Erythroblast (primary cell): ENCODE results near the gene KRT83.

ENCODE experiments used
- DNase-seq, 2 experiments: peaks; one replicate each; lab custom pipeline; 2025; lab: John Stamatoyannopoulos, UW
- GATA1 ChIP-seq: IDR thresholded peaks from 2 replicates; pipeline ENCODE4 v1.6.1; 2011; ENCODE audit warnings: low read depth, mild to moderate bottlenecking, control low read depth, low read length, moderate library complexity
- POLR2A ChIP-seq: IDR thresholded peaks from 2 replicates; pipeline ENCODE4 v1.6.1; 2011; ENCODE audit warnings: mild to moderate bottlenecking, low read length

KRT83 gene

GRCh38 chr12:52359621-52360061 is 38.4 kb upstream of the KRT83 start:
- TF ChIP-seq POLR2A, result no peak
- TF ChIP-seq GATA1, result no peak
- DNase-seq, result no peak

DNA sequence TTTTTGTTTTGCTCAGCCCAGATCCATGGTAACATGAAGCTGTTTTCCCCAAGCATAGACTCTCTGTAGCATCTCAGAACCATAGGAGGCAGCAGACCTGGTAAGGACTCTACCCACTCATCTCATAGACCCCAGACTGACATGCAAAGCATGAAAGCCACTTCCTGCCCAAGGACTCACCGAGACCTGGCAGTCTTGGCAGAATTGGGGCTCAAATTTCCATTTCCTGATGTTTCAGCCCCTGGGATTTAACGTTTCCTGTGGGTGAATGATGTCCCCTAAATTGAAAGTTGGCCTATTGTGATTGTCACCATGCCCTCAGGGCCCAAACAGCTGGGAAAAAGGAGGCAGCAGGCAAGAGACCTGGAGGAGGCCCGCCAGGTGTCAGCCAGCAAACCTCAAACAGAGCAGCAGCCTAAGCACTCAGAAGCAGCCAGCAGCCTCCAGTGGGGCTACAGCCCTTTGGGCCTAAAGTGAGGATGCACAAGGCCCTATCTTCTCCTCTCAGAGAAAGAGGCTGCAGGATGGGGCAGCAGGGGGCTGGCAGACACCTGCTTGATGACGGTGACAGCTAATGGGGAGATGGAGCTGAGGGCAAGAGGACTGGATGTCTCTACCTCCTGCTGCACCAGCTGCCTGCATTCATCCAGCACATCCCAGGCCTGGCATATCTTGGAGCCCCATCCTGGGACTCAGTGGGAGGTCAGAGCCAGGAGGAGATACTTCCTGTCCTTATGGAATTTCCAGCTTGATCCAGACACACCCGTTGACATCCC is 37.6 kb upstream of the KRT83 start:
- TF ChIP-seq GATA1, result no peak
- TF ChIP-seq POLR2A, result no peak
- DNase-seq, result no peak

DNA sequence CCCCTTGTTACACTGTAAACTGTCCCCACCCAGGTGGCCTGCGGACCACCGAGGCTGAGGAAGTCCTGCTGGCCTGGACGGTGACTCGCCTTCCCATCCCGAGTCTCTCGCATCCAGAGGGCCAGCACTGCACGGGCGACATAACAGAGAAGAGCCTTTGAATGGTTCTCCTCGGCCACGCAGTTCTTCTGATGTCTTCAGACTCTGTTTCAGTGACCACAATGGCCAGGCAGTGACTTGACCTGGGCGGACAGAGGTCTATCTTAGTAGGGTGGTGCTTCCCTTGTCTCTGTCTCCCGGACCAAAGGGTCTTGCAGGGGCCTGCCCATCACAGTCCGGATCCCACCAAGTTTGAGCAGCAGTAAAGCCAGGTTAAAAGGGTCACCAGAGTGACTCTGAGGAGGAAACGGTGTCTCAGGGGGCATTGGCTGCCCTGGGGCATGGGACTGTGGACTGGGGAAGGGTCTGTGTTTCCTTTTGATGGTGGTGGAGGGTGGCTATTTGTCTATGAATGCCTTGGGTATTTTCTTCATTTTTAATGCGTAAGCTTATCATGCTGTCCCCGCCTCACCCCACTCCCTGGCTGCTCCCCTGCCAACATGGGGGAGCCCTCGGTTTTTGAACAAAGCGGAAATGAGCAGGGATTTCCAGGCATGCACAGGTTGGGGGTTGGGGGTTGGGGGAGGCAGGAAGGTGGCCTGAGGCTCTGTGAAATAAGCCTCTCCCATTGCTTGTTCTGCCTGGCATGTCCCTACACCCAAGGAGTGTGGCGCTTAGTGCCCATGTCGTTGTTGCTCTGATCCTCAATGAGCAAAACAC is 35.8 kb upstream of the KRT83 start:
- TF ChIP-seq GATA1 (no peak), POLR2A (no peak)
- no peak for DNase-seq

DNA sequence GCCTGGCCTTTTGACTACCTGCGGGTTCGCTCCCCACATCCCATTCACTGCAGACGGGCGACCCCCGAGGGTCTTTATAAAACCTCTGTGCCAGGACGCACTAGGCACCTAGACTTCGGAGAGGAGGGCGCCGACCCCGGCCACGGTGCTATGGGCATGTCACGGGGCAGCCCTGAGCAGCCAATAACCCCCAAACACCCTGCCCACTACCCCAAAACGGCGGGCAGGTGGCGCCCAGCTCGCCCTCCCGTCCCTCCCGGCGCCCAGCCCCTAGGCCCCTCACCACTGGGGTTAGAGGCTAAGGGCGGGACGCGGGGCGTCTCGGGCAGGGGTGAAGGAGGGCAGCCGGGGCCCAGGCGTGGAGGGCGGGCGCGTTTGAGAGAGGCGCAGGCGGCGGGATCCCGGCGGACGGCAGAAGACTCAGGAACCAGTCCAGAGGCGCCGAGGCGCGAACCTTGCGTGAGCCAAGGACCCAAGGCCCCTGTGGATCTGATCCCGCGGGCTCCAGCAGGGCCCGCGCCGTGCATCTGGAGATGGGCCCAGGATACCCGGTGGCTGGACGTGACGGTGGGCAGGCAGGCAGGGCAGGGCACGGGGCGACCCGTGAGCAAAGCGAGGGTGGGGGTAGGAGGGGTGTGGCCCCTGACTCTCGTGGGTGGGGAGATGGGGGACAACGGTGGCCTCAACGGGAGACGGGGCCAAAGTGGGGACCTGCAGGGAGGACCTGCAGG is 35.0 kb upstream of the KRT83 start:
- TF ChIP-seq POLR2A, result no peak
- no peak for TF ChIP-seq GATA1
- DNase-seq, result no peak

GRCh38 chr12:52355176-52355575 is 34.0 kb upstream of the KRT83 start:
- TF ChIP-seq POLR2A, result no peak
- TF ChIP-seq GATA1, result no peak
- DNase-seq, result no peak

DNA sequence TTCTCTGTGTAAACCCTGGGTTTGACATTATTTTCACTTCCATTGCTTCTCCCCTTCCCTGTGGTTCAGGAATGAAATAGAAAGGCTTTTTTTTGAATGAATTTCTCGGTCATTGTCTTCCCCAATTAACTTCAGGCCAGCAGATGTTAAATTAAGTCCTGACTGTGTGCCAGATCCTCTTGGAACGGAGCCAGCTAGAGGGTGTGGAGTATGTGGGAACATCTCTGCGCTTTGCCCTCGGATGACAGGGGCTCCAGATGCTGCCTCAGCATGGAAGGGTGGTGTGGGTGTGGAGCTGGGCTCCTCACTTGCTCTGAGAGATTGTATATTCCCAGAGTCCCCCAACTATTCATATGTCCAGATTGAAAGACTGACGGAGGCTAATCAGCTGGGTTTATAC is 33.0 kb upstream of the KRT83 start:
- peak in 1 of 2 experiments; percentile 6 for DNase-seq
- TF ChIP-seq POLR2A (no peak), GATA1 (no peak)

- no peak for DNase-seq
- TF ChIP-seq POLR2A, result no peak
These were observed 32.6 kb upstream of the KRT83 start for GRCh38 chr12:52353766-52354165.

- TF ChIP-seq POLR2A (no peak), GATA1 (no peak)
- no peak for DNase-seq
These were observed 31.8 kb upstream of the KRT83 start for GRCh38 chr12:52352951-52353350.

DNA sequence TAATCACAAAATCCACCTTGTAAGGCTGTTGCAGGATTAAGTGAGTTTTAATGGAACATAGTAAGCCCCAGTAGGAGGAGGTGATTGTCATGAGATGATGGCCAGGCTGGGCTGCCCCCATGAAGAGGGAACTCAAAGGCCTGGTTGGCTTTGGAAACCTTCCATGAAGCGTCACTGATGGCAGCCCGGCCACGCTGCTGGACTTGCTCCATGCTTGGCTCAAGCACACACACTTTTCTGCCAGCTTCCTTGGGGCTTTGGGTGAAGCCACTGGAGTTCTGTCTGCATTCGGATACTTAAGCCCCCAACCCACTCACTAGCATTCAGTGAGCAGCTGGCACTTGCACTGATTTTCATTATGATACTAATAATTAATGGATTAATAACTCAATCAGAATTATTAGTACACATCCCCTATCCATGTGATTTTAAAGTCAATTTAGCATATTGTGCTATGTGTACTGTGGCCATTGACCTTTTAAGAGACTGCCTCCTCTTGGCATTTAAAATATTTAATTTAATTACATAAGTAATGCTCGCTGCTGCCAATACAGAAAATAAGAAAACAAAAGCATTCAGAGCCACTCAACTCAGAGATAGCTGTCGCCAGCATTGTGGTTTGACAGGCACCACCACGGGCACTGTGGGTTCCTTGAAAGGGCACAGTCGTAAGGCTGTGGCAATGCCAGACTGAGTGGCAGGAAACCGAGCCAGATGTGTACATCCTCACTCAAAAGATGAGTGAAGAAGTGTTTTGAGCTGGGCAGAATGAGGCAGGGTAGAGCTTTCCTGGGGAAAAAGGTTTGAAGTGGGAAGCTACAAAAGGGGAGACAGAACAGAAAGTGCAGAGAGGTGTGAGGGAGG is 30.2 kb upstream of the KRT83 start:
- DNase-seq, result no peak
- TF ChIP-seq POLR2A, result no peak

DNA sequence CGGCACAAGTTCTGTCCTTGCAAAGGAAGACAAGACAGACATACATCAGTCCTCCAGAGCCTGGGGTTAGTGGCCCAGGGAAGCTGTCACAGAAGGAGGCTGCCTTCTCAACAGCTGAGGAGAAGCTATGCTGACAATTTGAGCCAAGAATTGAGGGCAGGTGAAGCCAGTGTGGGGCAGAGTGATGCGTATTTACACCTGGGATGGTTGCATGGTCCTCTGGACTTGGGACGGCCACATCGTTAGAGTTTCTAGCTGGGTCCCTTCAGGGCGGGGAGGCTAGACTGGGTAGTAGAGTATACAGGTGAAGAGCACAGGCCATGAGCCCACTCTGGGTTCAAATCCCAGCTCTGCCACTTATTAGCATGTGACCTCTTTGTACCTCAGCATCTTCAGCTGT is 29.6 kb upstream of the KRT83 start:
- DNase-seq, result no peak
- TF ChIP-seq GATA1 (no peak), POLR2A (no peak)

- no peak for DNase-seq
These were observed 28.9 kb upstream of the KRT83 start for GRCh38 chr12:52350021-52350620.

DNA sequence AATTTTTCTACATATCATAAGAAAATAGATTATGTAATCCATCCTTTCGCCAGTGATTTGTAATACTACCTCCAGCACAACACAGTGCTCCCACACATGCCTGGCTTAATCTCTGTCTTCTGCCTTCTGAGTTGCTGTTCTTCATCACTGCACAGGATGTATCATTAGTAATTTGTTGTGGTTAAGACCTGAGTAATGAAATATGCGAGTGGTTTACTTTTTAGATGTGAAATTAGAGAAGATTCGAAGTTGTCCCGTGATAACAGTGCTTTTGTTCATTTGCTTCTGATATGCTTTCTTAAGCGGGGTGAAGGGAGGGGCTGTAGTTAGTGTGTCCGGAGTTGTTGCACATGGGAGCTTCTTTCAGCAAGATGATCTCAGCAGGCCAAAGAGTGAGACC is 28.0 kb upstream of the KRT83 start:
- TF ChIP-seq GATA1 (no peak), POLR2A (no peak)
- no peak for DNase-seq

More at GRCh38 chr12:52350021-52350620, 28.9 kb upstream of the KRT83 start:
- TF ChIP-seq GATA1, result no peak
- TF ChIP-seq POLR2A, result no peak
